ENCODE data around the gene LTB. TPM values are rescaled to one million over a fixed set of nuclear protein-coding genes. Genes with fewer than 3 reads are reported as not detected.

LTB gene
- total and polyA plus RNA-seq, 2 donors (not counting 3 experiments of a cell fraction or from before 2014, with no cell fraction given), result 1.2 to 2.1 TPM

- no peak for TF ChIP-seq FOS (IDR thresholded peaks at IDR 0.05; ENCODE audit: borderline replicate concordance, insufficient read depth, low read length)
- no peak for TF ChIP-seq POLR2AphosphoS5 (IDR thresholded peaks at IDR 0.05; ENCODE audit: insufficient read depth, low read depth, low read length)
- TF ChIP-seq POLR2A (IDR thresholded peaks at IDR 0.05; ENCODE audit: low read depth, low read length), result no peak
- TF ChIP-seq EZH2 (IDR thresholded peaks at IDR 0.05; ENCODE audit: borderline replicate concordance, low read depth, low read length, severe bottlenecking), result no peak
- no peak for TF ChIP-seq MYC (IDR thresholded peaks at IDR 0.05; ENCODE audit: low read depth, low read length)
- TF ChIP-seq GATA2 (IDR thresholded peaks at IDR 0.05; ENCODE audit: insufficient read depth, insufficient read length, low read depth, low read length), result no peak
- TF ChIP-seq, protein P1, sequence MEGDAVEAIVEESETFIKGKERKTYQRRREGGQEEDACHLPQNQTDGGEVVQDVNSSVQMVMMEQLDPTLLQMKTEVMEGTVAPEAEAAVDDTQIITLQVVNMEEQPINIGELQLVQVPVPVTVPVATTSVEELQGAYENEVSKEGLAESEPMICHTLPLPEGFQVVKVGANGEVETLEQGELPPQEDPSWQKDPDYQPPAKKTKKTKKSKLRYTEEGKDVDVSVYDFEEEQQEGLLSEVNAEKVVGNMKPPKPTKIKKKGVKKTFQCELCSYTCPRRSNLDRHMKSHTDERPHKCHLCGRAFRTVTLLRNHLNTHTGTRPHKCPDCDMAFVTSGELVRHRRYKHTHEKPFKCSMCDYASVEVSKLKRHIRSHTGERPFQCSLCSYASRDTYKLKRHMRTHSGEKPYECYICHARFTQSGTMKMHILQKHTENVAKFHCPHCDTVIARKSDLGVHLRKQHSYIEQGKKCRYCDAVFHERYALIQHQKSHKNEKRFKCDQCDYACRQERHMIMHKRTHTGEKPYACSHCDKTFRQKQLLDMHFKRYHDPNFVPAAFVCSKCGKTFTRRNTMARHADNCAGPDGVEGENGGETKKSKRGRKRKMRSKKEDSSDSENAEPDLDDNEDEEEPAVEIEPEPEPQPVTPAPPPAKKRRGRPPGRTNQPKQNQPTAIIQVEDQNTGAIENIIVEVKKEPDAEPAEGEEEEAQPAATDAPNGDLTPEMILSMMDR (IDR thresholded peaks at IDR 0.05; ENCODE audit: extremely low read depth in 1 of 2, insufficient read depth in 1 of 2, low read depth in 1 of 2, low read length in 2 of 2), result no peak
- TF ChIP-seq JUN (IDR thresholded peaks at IDR 0.05; ENCODE audit: borderline replicate concordance, insufficient read depth, insufficient read length, low read depth), result no peak
- TF ChIP-seq, protein P2, sequence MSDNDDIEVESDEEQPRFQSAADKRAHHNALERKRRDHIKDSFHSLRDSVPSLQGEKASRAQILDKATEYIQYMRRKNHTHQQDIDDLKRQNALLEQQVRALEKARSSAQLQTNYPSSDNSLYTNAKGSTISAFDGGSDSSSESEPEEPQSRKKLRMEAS (IDR thresholded peaks at IDR 0.05; ENCODE audit: insufficient read depth, insufficient read length), result no peak
- Histone ChIP-seq H4K20me1 (replicated peaks; ENCODE audit: control insufficient read depth, extremely low read depth, insufficient read depth, low read length) (no peaks in the 10 kb centered on the region), H3K4me3 (replicated peaks in 1 of 3; ENCODE audit: insufficient read depth in 1 of 3, low read depth in 1 of 3, low read length in 3 of 3) (peak overlapping the region; percentile 65 to 99 (median 95)), H3K27ac (ENCODE audit: insufficient read depth, low read depth, low read length) (peak overlapping the region; percentile 84), H3K4me2 (ENCODE audit: insufficient read depth, low read length) (peak overlapping the region; percentile 92), H3K79me2 (ENCODE audit: control insufficient read depth, insufficient read depth, low read length) (peaks cover 54% of the 10 kb centered on the region), H3K9me1 (replicated peaks; ENCODE audit: control insufficient read depth, extremely low read depth, insufficient read depth, low read length) (no peaks in the 10 kb centered on the region), H3K9me3 (replicated peaks; ENCODE audit: control insufficient read depth, insufficient read depth, low read length) (no peaks in the 10 kb centered on the region), H3K27me3 (ENCODE audit: control insufficient read depth in 2 of 2, insufficient read depth in 2 of 2, low read length in 2 of 2) (no peaks in the 10 kb centered on the region), H3K4me1 (ENCODE audit: control insufficient read depth, extremely low read depth, insufficient read depth, low read length) (peaks cover 13% of the 10 kb centered on the region), H2AFZ (ENCODE audit: low read depth, low read length) (no peak overlapping the region), H3K9ac (replicated peaks; ENCODE audit: extremely low read depth, insufficient read depth, low read length) (peak overlapping the region; percentile 99), H3K36me3 (ENCODE audit: control insufficient read depth in 2 of 2, extremely low read depth in 1 of 2, insufficient read depth in 2 of 2, low read length in 2 of 2) (peaks cover 19 to 28% of the 10 kb centered on the region in 2 experiments)
- dilution Hi-C loops (cut with MboI; ENCODE audit: extremely low pct_ligation_motif_present, low sequenced_read_pairs), result no loop called here
- intact Hi-C loops (cut with micrococcal nuclease), result loop anchor here (1.0 to 5.0 kb wide), 3 partner anchors 44 to 205 kb away; partner anchors contain the start of gene HSPA1B
- ChIA-PET CTCF (interaction anchor here (0.6 to 3.9 kb wide), 4 partner anchors 19 to 75 kb away, joined by 3 to 18 read pairs (median 4); partner anchors contain the start of gene ATP6V1G2), POLR2A (interaction anchor here (1.1 to 2.2 kb wide), 4 partner anchors 13 to 78 kb away, joined by 3 to 4 read pairs (median 3); partner anchors contain the start of gene C6orf47)
- TSS peak; percentile 59 for BruUV-seq (replicated peaks)
- peak; percentile 39 for DNase-seq (ENCODE audit: low read depth, low spot score)
- FAIRE-seq, result peak; percentile 59
Observed at GRCh38 chr6:31621320-31621939, 39.2 kb upstream of the LTB start.
